Osteoblast (primary cell): ENCODE data around the gene PHACTR1. TPM values are rescaled to one million over a fixed set of nuclear protein-coding genes. Genes with fewer than 3 reads are reported as not detected.

Source experiments
- DNase-seq: peaks from one replicate; pipeline ENCODE4 v3.0.0; 2011; ENCODE audit warnings: low spot score, mixed read lengths; ENCODE audit not compliant: insufficient read length; ENCODE audit errors: missing footprints
- H2AFZ ChIP-seq: 2 replicates; pipeline ENCODE4 v1.6.0; 2011; ENCODE audit warnings: mild to moderate bottlenecking, low read length
- H3K27ac ChIP-seq: 2 replicates; pipeline ENCODE4 v1.5.1; 2011; ENCODE audit warnings: mild to moderate bottlenecking, low read depth, low read length, moderate library complexity
- H3K27me3 ChIP-seq: 2 replicates; pipeline ENCODE4 v1.6.0; 2012; ENCODE audit warnings: mild to moderate bottlenecking, control low read depth, inconsistent platforms, low read length, moderate library complexity; ENCODE audit not compliant: insufficient read depth
- H3K36me3 ChIP-seq: 2 replicates; pipeline ENCODE4 v1.5.1; 2011; ENCODE audit warnings: mild to moderate bottlenecking, low read length, control low read depth, moderate library complexity; ENCODE audit not compliant: insufficient read depth
- H3K4me1 ChIP-seq: 2 replicates; pipeline ENCODE4 v1.5.1; 2011; ENCODE audit warnings: mild to moderate bottlenecking, low read length, control low read depth, moderate library complexity; ENCODE audit not compliant: insufficient read depth
- H3K4me2 ChIP-seq: 2 replicates; pipeline ENCODE4 v1.6.0; 2011; ENCODE audit warnings: mild to moderate bottlenecking, low read length; ENCODE audit not compliant: insufficient read depth
- H3K4me3 ChIP-seq: fragments of 200-600 bp; sonication (generic); 3 replicates; pipeline ENCODE4 v1.5.1; 2012; ENCODE audit warnings: mild to moderate bottlenecking, low read length, inconsistent platforms; ENCODE audit not compliant: insufficient read depth
- H3K79me2 ChIP-seq: 2 replicates; pipeline ENCODE4 v1.6.0; 2012; ENCODE audit warnings: mild to moderate bottlenecking, low read length, control low read depth, inconsistent platforms; ENCODE audit not compliant: insufficient read depth
- H3K9me3 ChIP-seq: 2 replicates; pipeline ENCODE4 v1.5.1; 2011; ENCODE audit warnings: low read depth, low read length, control low read depth
- H4K20me1 ChIP-seq: 2 replicates; pipeline ENCODE4 v1.6.0; 2012; ENCODE audit warnings: mild to moderate bottlenecking, low read length, control low read depth; ENCODE audit not compliant: insufficient read depth
- CTCF ChIP-seq: IDR thresholded peaks from 2 replicates; pipeline ENCODE4 v1.5.1; 2011; ENCODE audit warnings: mild to moderate bottlenecking, low read depth, low read length, moderate library complexity; ENCODE audit errors: extremely low read depth
- total RNA-seq: library from RNA; depleted of rRNA; stranded (reverse); fragments of >200 nt; gene quantifications from 2 replicates; pipeline ENCODE4 v1.2.3, GENCODE V29; 2012

Gene PHACTR1
- total RNA-seq, 1 donor = 0.36 TPM

- DNase-seq = no peak
- TF ChIP-seq CTCF = no peak
- H3K79me2 ChIP-seq = no peaks in the 10 kb centered on the region
Measured at GRCh38 chr6:13072686-13073347, 356.2 kb downstream of the PHACTR1 start.

DNA sequence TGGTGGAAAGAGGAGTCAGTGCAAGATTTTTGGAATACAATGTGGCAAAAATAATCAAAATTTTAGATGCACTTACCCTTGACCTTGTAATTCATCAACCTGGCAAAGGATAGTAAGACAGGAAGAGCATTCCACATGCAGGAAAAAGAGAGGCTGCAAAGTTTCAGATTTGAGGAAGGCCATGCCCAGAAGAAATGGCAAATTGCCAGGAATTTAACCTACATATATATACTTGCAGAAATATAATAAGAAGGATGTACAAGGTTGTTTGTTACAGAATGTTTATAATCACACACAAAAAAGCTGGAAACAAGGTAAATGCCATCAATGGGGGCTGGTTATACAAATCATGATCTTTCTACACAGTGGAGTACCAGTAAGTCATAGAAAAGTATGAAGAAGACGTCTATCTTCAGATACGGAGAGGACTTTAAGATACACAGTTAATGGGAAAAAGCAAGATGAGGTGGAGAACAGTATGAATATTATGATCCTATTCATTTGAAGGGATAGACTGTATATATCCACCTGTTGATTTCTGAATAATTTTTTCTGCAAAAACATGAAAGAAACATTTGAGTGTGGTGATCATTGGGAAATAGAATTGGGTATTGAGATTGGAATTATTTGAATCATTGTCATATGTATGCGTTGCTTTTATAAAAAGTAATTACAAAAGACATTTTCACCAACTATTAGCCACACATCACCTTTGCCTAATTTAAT lies 358.0 kb downstream of the PHACTR1 start:
- Histone ChIP-seq H3K9me3 (no peaks in the 10 kb centered on the region), H3K4me2 (no peak overlapping the region), H2AFZ (no peak overlapping the region), H3K4me1 (no peaks in the 10 kb centered on the region), H3K4me3 (no peak overlapping the region), H3K79me2 (no peaks in the 10 kb centered on the region), H3K36me3 (no peaks in the 10 kb centered on the region), H3K27ac (no peak overlapping the region), H4K20me1 (no peaks in the 10 kb centered on the region), H3K27me3 (no peaks in the 10 kb centered on the region)
- no peak for TF ChIP-seq CTCF
- no peak for DNase-seq

More at GRCh38 chr6:13072686-13073347, 356.2 kb downstream of the PHACTR1 start:
- Histone ChIP-seq H3K4me3 (no peak overlapping the region), H2AFZ (no peak overlapping the region), H3K4me1 (no peaks in the 10 kb centered on the region), H3K27me3 (no peaks in the 10 kb centered on the region), H4K20me1 (no peaks in the 10 kb centered on the region), H3K36me3 (no peaks in the 10 kb centered on the region), H3K4me2 (no peak overlapping the region), H3K27ac (no peak overlapping the region), H3K9me3 (no peaks in the 10 kb centered on the region)

DNA sequence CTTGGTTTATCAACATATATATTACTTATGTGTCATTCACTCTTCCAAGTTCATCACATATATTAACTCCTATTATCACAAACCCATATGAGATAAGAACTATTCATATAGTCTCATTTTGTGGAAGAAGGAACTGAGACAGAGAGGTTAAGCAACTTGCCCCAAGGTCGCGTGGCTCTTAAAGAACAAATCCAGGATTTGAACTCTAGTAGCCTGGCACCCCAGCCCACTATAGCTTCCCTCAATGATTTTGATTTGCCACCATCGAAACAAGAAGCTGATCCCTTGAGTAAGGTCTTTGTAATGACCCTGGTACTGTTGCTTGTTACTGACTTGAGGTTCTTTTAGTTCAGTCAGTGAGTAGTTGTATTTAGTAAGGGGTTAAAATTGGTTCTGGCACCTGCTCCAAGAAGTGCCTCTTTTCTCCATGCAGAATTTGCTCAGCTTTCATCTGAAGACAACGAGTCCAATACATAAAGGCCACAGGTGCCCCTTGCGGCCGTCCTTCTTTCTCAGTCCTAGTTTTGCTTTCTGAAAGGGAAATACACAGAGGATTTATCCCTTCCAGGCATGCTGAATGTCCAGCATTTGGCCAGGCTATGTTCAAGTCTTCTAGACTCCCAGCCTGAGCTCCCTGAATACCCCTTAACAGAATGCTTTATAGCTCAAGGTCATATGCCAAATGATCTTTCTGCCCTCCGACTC lies 358.7 kb downstream of the PHACTR1 start:
- no peaks in the 10 kb centered on the region for H3K36me3 ChIP-seq
- H3K4me2 ChIP-seq = no peak overlapping the region
- no peaks in the 10 kb centered on the region for H3K4me1 ChIP-seq
- TF ChIP-seq CTCF = no peak
- H2AFZ ChIP-seq = no peak overlapping the region
- no peaks in the 10 kb centered on the region for H3K9me3 ChIP-seq
- no peak for DNase-seq
- H3K27me3 ChIP-seq = no peaks in the 10 kb centered on the region
- H3K27ac ChIP-seq = no peak overlapping the region
- no peaks in the 10 kb centered on the region for H4K20me1 ChIP-seq
- H3K4me3 ChIP-seq = no peak overlapping the region
- H3K79me2 ChIP-seq = no peaks in the 10 kb centered on the region

GRCh38 chr6:13076575-13076974 lies 360.0 kb downstream of the PHACTR1 start:
- Histone ChIP-seq H3K4me3 (no peak overlapping the region), H3K79me2 (no peaks in the 10 kb centered on the region), H3K4me1 (no peaks in the 10 kb centered on the region), H2AFZ (no peak overlapping the region), H3K36me3 (no peaks in the 10 kb centered on the region), H4K20me1 (no peaks in the 10 kb centered on the region), H3K27ac (no peak overlapping the region), H3K4me2 (no peak overlapping the region), H3K27me3 (no peaks in the 10 kb centered on the region), H3K9me3 (no peaks in the 10 kb centered on the region)
- no peak for DNase-seq
- no peak for TF ChIP-seq CTCF
